ENCODE data around the gene FRAT1.

Gene FRAT1

GRCh38 chr10:97302088-97302791 is 16.8 kb upstream of the FRAT1 start:
- no peaks in the 10 kb centered on the region for H3K27me3 ChIP-seq
- TF ChIP-seq CTCF (IDR thresholded peaks at IDR 0.05): no peak
- H3K4me3 ChIP-seq (ENCODE audit: low read depth in 1 of 2, low read length in 1 of 2): no peak overlapping the region
- H3K27ac ChIP-seq: no peak overlapping the region
- no peaks in the 10 kb centered on the region for H3K36me3 ChIP-seq
- no peaks in the 10 kb centered on the region for H3K4me1 ChIP-seq (ENCODE audit: control insufficient read depth in 1 of 2, insufficient read depth in 1 of 2, low read depth in 1 of 2, low read length in 1 of 2)
- H3K9me3 ChIP-seq: no peaks in the 10 kb centered on the region

GRCh38 chr10:97307441-97307840 is 11.6 kb upstream of the FRAT1 start:
- Histone ChIP-seq H3K4me3 (ENCODE audit: low read depth in 1 of 2, low read length in 1 of 2) (no peak overlapping the region), H3K36me3 (no peaks in the 10 kb centered on the region), H3K27me3 (no peaks in the 10 kb centered on the region), H3K9me3 (no peaks in the 10 kb centered on the region), H3K4me1 (ENCODE audit: control insufficient read depth in 1 of 2, insufficient read depth in 1 of 2, low read depth in 1 of 2, low read length in 1 of 2) (no peaks in the 10 kb centered on the region), H3K27ac (no peak overlapping the region)
- no peak for TF ChIP-seq CTCF (IDR thresholded peaks at IDR 0.05)

GRCh38 chr10:97307866-97308780 is 10.9 kb upstream of the FRAT1 start:
- no peaks in the 10 kb centered on the region for H3K27me3 ChIP-seq
- H3K27ac ChIP-seq: no peak overlapping the region
- TF ChIP-seq CTCF (IDR thresholded peaks at IDR 0.05): no peak
- H3K4me3 ChIP-seq (ENCODE audit: low read depth in 1 of 2, low read length in 1 of 2): no peak overlapping the region
- no peaks in the 10 kb centered on the region for H3K36me3 ChIP-seq
- no peaks in the 10 kb centered on the region for H3K9me3 ChIP-seq
- no peaks in the 10 kb centered on the region for H3K4me1 ChIP-seq (ENCODE audit: control insufficient read depth in 1 of 2, insufficient read depth in 1 of 2, low read depth in 1 of 2, low read length in 1 of 2)

- Histone ChIP-seq H3K27me3 (no peaks in the 10 kb centered on the region), H3K4me1 (ENCODE audit: control insufficient read depth in 1 of 2, insufficient read depth in 1 of 2, low read depth in 1 of 2, low read length in 1 of 2) (peaks cover 24 to 25% of the 10 kb centered on the region in 2 experiments), H3K4me3 (ENCODE audit: low read depth in 1 of 2, low read length in 1 of 2) (no peak overlapping the region), H3K27ac (no peak overlapping the region), H3K9me3 (no peaks in the 10 kb centered on the region), H3K36me3 (no peaks in the 10 kb centered on the region)
- TF ChIP-seq CTCF (IDR thresholded peaks at IDR 0.05): no peak
These were observed 7.9 kb upstream of the FRAT1 start for GRCh38 chr10:97311111-97311626.

- Histone ChIP-seq H3K27ac (no peak overlapping the region), H3K4me1 (ENCODE audit: control insufficient read depth in 1 of 2, insufficient read depth in 1 of 2, low read depth in 1 of 2, low read length in 1 of 2) (peaks cover 41 to 42% of the 10 kb centered on the region in 2 experiments), H3K36me3 (no peaks in the 10 kb centered on the region), H3K4me3 (ENCODE audit: low read depth in 1 of 2, low read length in 1 of 2) (no peak overlapping the region), H3K9me3 (no peaks in the 10 kb centered on the region), H3K27me3 (no peaks in the 10 kb centered on the region)
- TF ChIP-seq CTCF (IDR thresholded peaks at IDR 0.05): no peak
These were observed 6.2 kb upstream of the FRAT1 start for GRCh38 chr10:97312897-97313296.
